ENCODE measurements around the gene MEAK7. TPM values are rescaled to one million over a fixed set of nuclear protein-coding genes. Genes with fewer than 3 reads are reported as not detected.

Gene MEAK7, protein sequence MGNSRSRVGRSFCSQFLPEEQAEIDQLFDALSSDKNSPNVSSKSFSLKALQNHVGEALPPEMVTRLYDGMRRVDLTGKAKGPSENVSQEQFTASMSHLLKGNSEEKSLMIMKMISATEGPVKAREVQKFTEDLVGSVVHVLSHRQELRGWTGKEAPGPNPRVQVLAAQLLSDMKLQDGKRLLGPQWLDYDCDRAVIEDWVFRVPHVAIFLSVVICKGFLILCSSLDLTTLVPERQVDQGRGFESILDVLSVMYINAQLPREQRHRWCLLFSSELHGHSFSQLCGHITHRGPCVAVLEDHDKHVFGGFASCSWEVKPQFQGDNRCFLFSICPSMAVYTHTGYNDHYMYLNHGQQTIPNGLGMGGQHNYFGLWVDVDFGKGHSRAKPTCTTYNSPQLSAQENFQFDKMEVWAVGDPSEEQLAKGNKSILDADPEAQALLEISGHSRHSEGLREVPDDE
- total RNA-seq: 10.6 and 10.9 TPM in 2 replicates

- intact Hi-C loops (cut with micrococcal nuclease): loop anchor here (1.0 to 10.0 kb wide), 4 partner anchors 320 to 697 kb away; partner anchors contain the start of genes HSBP1, KIAA0513, MBTPS1 and TAF1C
- Mint-ChIP-seq H3K27me3 (ENCODE audit: insufficient read depth) (no peaks in the 10 kb centered on the region), H3K36me3 (ENCODE audit: low read depth) (peaks cover 2% of the 10 kb centered on the region), H3K27ac (peak within 1 kb of the TSS; percentile 81), H3K9me3 (no peaks in the 10 kb centered on the region), H3K4me1 (ENCODE audit: low read depth) (peaks cover 46% of the 10 kb centered on the region), H3K4me3 (peak within 1 kb of the TSS; percentile 85)
- DNase-seq (ENCODE audit: low spot score): peak; percentile 97
Measured at GRCh38 chr16:84504420-84505248, at the start of gene MEAK7. Gene MEAK7 (minus strand): TSS chr16:84504659. CDS start chr16:84498086, 6,573 bp downstream.

- peaks cover 57% of the 10 kb centered on the region for H3K4me1 Mint-ChIP-seq (ENCODE audit: low read depth)
- H3K9me3 Mint-ChIP-seq: no peaks in the 10 kb centered on the region
- H3K4me3 Mint-ChIP-seq: peak overlapping the region; percentile 92
- intact Hi-C loops (cut with micrococcal nuclease): loop anchor here (1.0 to 5.0 kb wide), 3 partner anchors 39 to 473 kb away; partner anchors contain the start of gene KIAA0513
- peak overlapping the region; percentile 93 for H3K27ac Mint-ChIP-seq
- peak; percentile 60 for DNase-seq (ENCODE audit: low spot score)
- H3K36me3 Mint-ChIP-seq (ENCODE audit: low read depth): peaks cover 9% of the 10 kb centered on the region
- H3K27me3 Mint-ChIP-seq (ENCODE audit: insufficient read depth): no peaks in the 10 kb centered on the region
Measured at GRCh38 chr16:84553873-84554399, 49.5 kb upstream of the MEAK7 start.

- intact Hi-C loops (cut with micrococcal nuclease): loop anchor here (2.0 to 5.0 kb wide), 2 partner anchors 37 to 475 kb away; partner anchors contain the start of gene KIAA0513
- peak overlapping the region; percentile 95 for H3K27ac Mint-ChIP-seq
- H3K36me3 Mint-ChIP-seq (ENCODE audit: low read depth): peaks cover 11% of the 10 kb centered on the region
- no peaks in the 10 kb centered on the region for H3K27me3 Mint-ChIP-seq (ENCODE audit: insufficient read depth)
- no peaks in the 10 kb centered on the region for H3K9me3 Mint-ChIP-seq
- H3K4me3 Mint-ChIP-seq: peak overlapping the region; percentile 92
- DNase-seq (ENCODE audit: low spot score): no peak
- H3K4me1 Mint-ChIP-seq (ENCODE audit: low read depth): peaks cover 65% of the 10 kb centered on the region
Measured at GRCh38 chr16:84552135-84552534, 47.7 kb upstream of the MEAK7 start.

DNA sequence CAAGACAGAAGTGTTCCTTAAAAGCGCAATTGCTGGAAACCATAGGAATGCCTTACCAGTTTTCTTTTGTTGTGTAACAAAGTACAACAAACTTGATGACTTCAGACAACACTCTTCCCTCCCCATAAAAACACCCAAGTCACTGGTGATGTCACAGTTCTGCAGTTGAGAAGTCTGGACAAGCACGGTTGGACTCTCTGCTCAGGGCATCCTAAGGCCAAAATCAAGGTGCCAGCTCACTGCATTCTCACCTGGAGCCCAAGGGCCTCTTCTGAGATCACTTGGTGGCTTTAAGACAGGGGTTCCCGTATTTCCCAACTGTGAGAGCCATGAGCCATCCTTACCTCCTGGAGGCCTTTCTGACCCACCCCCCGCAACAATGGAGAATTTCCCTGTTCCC lies 45.6 kb upstream of the MEAK7 start:
- peaks cover 20% of the 10 kb centered on the region for H3K36me3 Mint-ChIP-seq (ENCODE audit: low read depth)
- peaks cover 74% of the 10 kb centered on the region for H3K4me1 Mint-ChIP-seq (ENCODE audit: low read depth)
- H3K27me3 Mint-ChIP-seq (ENCODE audit: insufficient read depth): no peaks in the 10 kb centered on the region
- H3K27ac Mint-ChIP-seq: peak overlapping the region; percentile 96
- DNase-seq (ENCODE audit: low spot score): no peak
- no peaks in the 10 kb centered on the region for H3K9me3 Mint-ChIP-seq
- intact Hi-C loops (cut with micrococcal nuclease): loop anchor here (5.0 kb wide), 1 partner anchor 477 kb away; the partner anchor contains the start of gene KIAA0513
- peak overlapping the region; percentile 76 for H3K4me3 Mint-ChIP-seq

DNA sequence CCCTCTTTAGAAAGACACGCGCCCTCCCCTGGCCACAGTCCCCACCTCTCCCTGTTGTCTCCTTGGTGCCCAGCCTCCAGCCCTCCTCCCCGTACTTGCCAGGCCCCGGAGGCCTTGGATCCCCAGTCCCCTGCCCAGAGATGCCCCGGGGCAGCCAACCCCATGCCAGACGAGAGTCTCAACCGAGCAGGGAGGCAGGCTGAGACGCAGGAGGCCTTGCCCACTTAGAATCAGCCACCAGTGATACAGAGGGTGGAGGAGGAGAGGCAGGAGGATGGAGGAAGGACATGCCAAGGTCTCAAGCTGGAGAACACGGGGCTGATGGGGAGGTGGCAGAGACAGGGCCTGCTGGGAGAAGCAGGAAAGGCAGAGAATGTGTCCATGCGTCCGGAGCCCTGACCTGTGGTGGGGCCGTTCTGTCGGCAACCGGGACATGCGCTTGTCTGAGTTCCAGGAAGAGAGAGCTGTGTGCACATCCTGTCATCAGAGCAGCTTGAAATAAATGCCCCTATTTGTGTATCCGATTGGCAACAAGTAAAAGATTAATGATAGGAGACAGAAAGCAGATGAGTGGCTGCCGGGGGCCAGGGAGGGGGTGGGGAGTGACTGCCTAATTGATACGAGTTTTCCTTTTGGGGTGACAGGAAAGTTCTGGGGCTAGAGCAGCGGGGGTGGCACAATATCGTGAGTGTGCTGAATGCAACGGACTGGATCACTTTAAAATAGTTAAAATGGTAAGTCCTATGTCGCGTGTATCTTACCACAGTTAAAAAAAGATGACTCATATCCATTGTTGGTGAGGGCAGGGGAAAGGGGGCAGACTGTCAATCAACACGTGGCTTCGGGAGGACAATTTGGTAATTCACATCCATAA lies 44.7 kb upstream of the MEAK7 start:
- H3K4me3 Mint-ChIP-seq: peak overlapping the region; percentile 87
- peaks cover 72% of the 10 kb centered on the region for H3K4me1 Mint-ChIP-seq (ENCODE audit: low read depth)
- peaks cover 23% of the 10 kb centered on the region for H3K36me3 Mint-ChIP-seq (ENCODE audit: low read depth)
- no peaks in the 10 kb centered on the region for H3K9me3 Mint-ChIP-seq
- peak overlapping the region; percentile 96 for H3K27ac Mint-ChIP-seq
- H3K27me3 Mint-ChIP-seq (ENCODE audit: insufficient read depth): no peaks in the 10 kb centered on the region
- peak; percentile 30 for DNase-seq (ENCODE audit: low spot score)
- intact Hi-C loops (cut with micrococcal nuclease): loop anchor here (1.0 kb wide), 3 partner anchors 38 to 68 kb away; no protein-coding TSS in a partner anchor

- H3K36me3 Mint-ChIP-seq (ENCODE audit: low read depth): peaks cover 25% of the 10 kb centered on the region
- peaks cover 70% of the 10 kb centered on the region for H3K4me1 Mint-ChIP-seq (ENCODE audit: low read depth)
- H3K27ac Mint-ChIP-seq: peak overlapping the region; percentile 96
- peak overlapping the region; percentile 87 for H3K4me3 Mint-ChIP-seq
- H3K9me3 Mint-ChIP-seq: no peaks in the 10 kb centered on the region
- no peaks in the 10 kb centered on the region for H3K27me3 Mint-ChIP-seq (ENCODE audit: insufficient read depth)
- DNase-seq (ENCODE audit: low spot score): no peak
- intact Hi-C loops (cut with micrococcal nuclease): no loop called here
Measured at GRCh38 chr16:84548508-84548907, 44.0 kb upstream of the MEAK7 start.

- intact Hi-C loops (cut with micrococcal nuclease): no loop called here
- H3K27ac Mint-ChIP-seq: peak overlapping the region; percentile 86
- peak overlapping the region; percentile 62 for H3K4me3 Mint-ChIP-seq
- peaks cover 25% of the 10 kb centered on the region for H3K36me3 Mint-ChIP-seq (ENCODE audit: low read depth)
- no peaks in the 10 kb centered on the region for H3K27me3 Mint-ChIP-seq (ENCODE audit: insufficient read depth)
- H3K9me3 Mint-ChIP-seq: no peaks in the 10 kb centered on the region
- peaks cover 67% of the 10 kb centered on the region for H3K4me1 Mint-ChIP-seq (ENCODE audit: low read depth)
- no peak for DNase-seq (ENCODE audit: low spot score)
Measured at GRCh38 chr16:84547546-84548061, 43.1 kb upstream of the MEAK7 start.

- no peaks in the 10 kb centered on the region for H3K27me3 Mint-ChIP-seq (ENCODE audit: insufficient read depth)
- intact Hi-C loops (cut with micrococcal nuclease): no loop called here
- DNase-seq (ENCODE audit: low spot score): no peak
- H3K36me3 Mint-ChIP-seq (ENCODE audit: low read depth): peaks cover 28% of the 10 kb centered on the region
- peak overlapping the region; percentile 62 for H3K4me3 Mint-ChIP-seq
- H3K9me3 Mint-ChIP-seq: no peaks in the 10 kb centered on the region
- H3K4me1 Mint-ChIP-seq (ENCODE audit: low read depth): peaks cover 66% of the 10 kb centered on the region
- peak overlapping the region; percentile 86 for H3K27ac Mint-ChIP-seq
Measured at GRCh38 chr16:84546669-84547545, 42.4 kb upstream of the MEAK7 start.

- DNase-seq (ENCODE audit: low spot score): no peak
- H3K9me3 Mint-ChIP-seq: no peaks in the 10 kb centered on the region
- intact Hi-C loops (cut with micrococcal nuclease): no loop called here
- no peaks in the 10 kb centered on the region for H3K27me3 Mint-ChIP-seq (ENCODE audit: insufficient read depth)
- H3K36me3 Mint-ChIP-seq (ENCODE audit: low read depth): peaks cover 25% of the 10 kb centered on the region
- peaks cover 58% of the 10 kb centered on the region for H3K4me1 Mint-ChIP-seq (ENCODE audit: low read depth)
- H3K4me3 Mint-ChIP-seq: peak overlapping the region; percentile 5
- H3K27ac Mint-ChIP-seq: no peak overlapping the region
Measured at GRCh38 chr16:84545114-84545737, 40.8 kb upstream of the MEAK7 start.

- Mint-ChIP-seq H3K27me3 (ENCODE audit: insufficient read depth) (no peaks in the 10 kb centered on the region), H3K4me1 (ENCODE audit: low read depth) (peaks cover 54% of the 10 kb centered on the region), H3K27ac (peak overlapping the region; percentile 42), H3K4me3 (peak overlapping the region; percentile 43), H3K36me3 (ENCODE audit: low read depth) (peaks cover 25% of the 10 kb centered on the region), H3K9me3 (no peaks in the 10 kb centered on the region)
- no peak for DNase-seq (ENCODE audit: low spot score)
- intact Hi-C loops (cut with micrococcal nuclease): no loop called here
Measured at GRCh38 chr16:84544031-84544773, 39.7 kb upstream of the MEAK7 start.
